IMR-90 (cell line): Measurements from ENCODE around the gene DDHD1. TPM values are rescaled to one million over a fixed set of nuclear protein-coding genes. Genes with fewer than 3 reads are reported as not detected.

Experiments used
- ATAC-seq: fragments of 200-7000 bp; cut with Tn5 transposase; 2 replicates; pipeline ENCODE4 v1.9.1; 2020; ENCODE audit warnings: low read depth, mild to moderate bottlenecking, moderate library complexity
- BruUV-seq: library from RNA; stranded (reverse); fragments of 400-500 nt; replicated peaks from 2 replicates; lab custom pipeline; 2021; lab: Mats Ljungman, UMichigan
- CTCF ChIA-PET: fragments of 300-600 bp; formaldehyde crosslinking; extraction: SDS; loops from one replicate; lab custom pipeline; 2021; ENCODE audit warnings: antibody characterized with exemption; lab: Yijun Ruan, JAX
- POLR2A ChIA-PET: fragments of 300-600 bp; sonication (Branson Sonifier 250); formaldehyde crosslinking; loops from one replicate; lab custom pipeline; 2022; ENCODE audit warnings: antibody characterized with exemption; ENCODE audit not compliant: unreplicated experiment; lab: Charles Lee
- DNase-seq: peaks from one replicate; pipeline ENCODE4 v3.0.0; 2013
- H2AFZ ChIP-seq: replicated peaks from 2 replicates; pipeline ENCODE3; 2013; ENCODE audit warnings: low read length, mild to moderate bottlenecking; ENCODE audit not compliant: poor library complexity
- H2AK5ac ChIP-seq: 2 replicates; pipeline ENCODE4 v1.6.1; 2013; ENCODE audit warnings: low read depth, low read length, inconsistent platforms
- H2AK9ac ChIP-seq: replicated peaks from 2 replicates; pipeline ENCODE3; 2013; ENCODE audit warnings: mild to moderate bottlenecking, low read depth, low read length, moderate library complexity; ENCODE audit not compliant: poor library complexity
- H2BK120ac ChIP-seq: 2 replicates; pipeline ENCODE4 v1.6.1; 2013; ENCODE audit warnings: low read depth, low read length, inconsistent platforms
- H2BK15ac ChIP-seq: 3 replicates; pipeline ENCODE4 v1.6.1; 2013; ENCODE audit warnings: low read depth, low read length, inconsistent platforms
- H2BK20ac ChIP-seq: 2 replicates; pipeline ENCODE4 v1.6.1; 2013; ENCODE audit warnings: low read depth, mild to moderate bottlenecking, inconsistent platforms, low read length, moderate library complexity
- H2BK5ac ChIP-seq: 2 replicates; pipeline ENCODE4 v1.6.1; 2013; ENCODE audit warnings: mild to moderate bottlenecking, low read depth, low read length, inconsistent platforms; ENCODE audit not compliant: poor library complexity, severe bottlenecking
- H3K14ac ChIP-seq: replicated peaks from 2 replicates; pipeline ENCODE4 v1.6.1; 2013; ENCODE audit warnings: low read depth, low read length, inconsistent platforms
- H3K18ac ChIP-seq: 2 replicates; pipeline ENCODE4 v1.6.1; 2013; ENCODE audit warnings: low read depth, low read length, control low read depth
- H3K23ac ChIP-seq: 2 replicates; pipeline ENCODE4 v1.6.1; 2013; ENCODE audit warnings: low read depth, low read length, inconsistent platforms
- H3K27ac ChIP-seq: 2 replicates; pipeline ENCODE4 v1.5.1; 2013; ENCODE audit warnings: mild to moderate bottlenecking, control low read depth, low read length; ENCODE audit not compliant: insufficient read depth
- H3K27me3 ChIP-seq: 2 replicates; pipeline ENCODE4 v1.6.1; 2013; ENCODE audit warnings: low read length; ENCODE audit not compliant: control insufficient read depth, insufficient read depth
- H3K36me3 ChIP-seq: 2 replicates; pipeline ENCODE4 v1.6.1; 2013; ENCODE audit warnings: low read length, mixed read lengths; ENCODE audit not compliant: control insufficient read depth, insufficient read depth
- H3K4ac ChIP-seq: 2 replicates; pipeline ENCODE4 v1.6.1; 2013; ENCODE audit warnings: low read depth, low read length, inconsistent platforms
- H3K4me1 ChIP-seq: 2 replicates; pipeline ENCODE4 v1.6.1; 2013; ENCODE audit warnings: low read length, mixed read lengths; ENCODE audit not compliant: control insufficient read depth, insufficient read depth
- H3K4me2 ChIP-seq: 2 replicates; pipeline ENCODE4 v1.6.1; 2013; ENCODE audit warnings: low read depth, mild to moderate bottlenecking, control low read depth, low read length, moderate library complexity
- H3K4me3 ChIP-seq: 2 replicates; pipeline ENCODE4 v1.5.1; 2013; ENCODE audit warnings: low read depth, mild to moderate bottlenecking, control low read depth, low read length, moderate library complexity; ENCODE audit not compliant: insufficient read depth
- H3K56ac ChIP-seq: 2 replicates; pipeline ENCODE4 v1.6.1; 2013; ENCODE audit warnings: low read length, inconsistent platforms; ENCODE audit not compliant: insufficient read depth; ENCODE audit errors: extremely low read depth
- H3K79me1 ChIP-seq, 2 experiments: 2 replicates each; pipeline ENCODE4 v1.6.1; 2013; ENCODE audit warnings: low read length in 2 of 2, inconsistent platforms in 1 of 2, low read depth in 1 of 2
- H3K9ac ChIP-seq: 2 replicates; pipeline ENCODE4 v1.6.1; 2013; ENCODE audit warnings: low read depth, low read length, control low read depth
- H3K9me1 ChIP-seq: 2 replicates; pipeline ENCODE4 v1.6.1; 2013; ENCODE audit warnings: low read length, inconsistent platforms; ENCODE audit not compliant: insufficient read depth
- H3K9me3 ChIP-seq: 2 replicates; pipeline ENCODE4 v1.6.1; 2013; ENCODE audit warnings: low read length; ENCODE audit not compliant: control insufficient read depth, insufficient read depth
- H4K20me1 ChIP-seq: 2 replicates; pipeline ENCODE4 v1.6.1; 2013; ENCODE audit warnings: low read length, inconsistent platforms; ENCODE audit not compliant: insufficient read depth
- H4K5ac ChIP-seq: 2 replicates; pipeline ENCODE4 v1.6.1; 2013; ENCODE audit warnings: mild to moderate bottlenecking, low read depth, low read length, control low read depth
- H4K8ac ChIP-seq, 2 experiments: 2 replicates each; pipeline ENCODE4 v1.6.1; 2013; ENCODE audit warnings: low read depth in 2 of 2, low read length in 2 of 2, control low read depth in 1 of 2, inconsistent platforms in 1 of 2
- H4K91ac ChIP-seq: 2 replicates; pipeline ENCODE4 v1.6.1; 2013; ENCODE audit warnings: low read depth, low read length, inconsistent platforms; ENCODE audit not compliant: insufficient read depth
- MAFK ChIP-seq: IDR thresholded peaks from 2 replicates; pipeline ENCODE4 v1.6.1; 2012; ENCODE audit warnings: low read depth, low read length, improper control_type of control experiment
- RCOR1 ChIP-seq: IDR thresholded peaks from 2 replicates; pipeline ENCODE4 v1.6.1; 2012; ENCODE audit warnings: mild to moderate bottlenecking, low read length, improper control_type of control experiment; ENCODE audit not compliant: insufficient replicate concordance
- WGBS, 2 experiments: methylation state at CpG; one replicate each; pipeline versions ENCODE4 v1.1.5 to v1.1.7; 2013; ENCODE audit warnings: missing lambda C conversion rate in 2 of 2; ENCODE audit not compliant: insufficient read length in 1 of 2; ENCODE audit errors: extremely low coverage in 2 of 2; 5-methylcytosine and 5-hydroxymethylcytosine counted together
- dilution Hi-C: fragments of 300-500 bp; cut with HindIII; formaldehyde crosslinking; loops from one replicate; pipeline ENCODE4 v1.14.3; 2018; ENCODE audit warnings: low sequenced_read_pairs; ENCODE audit not compliant: unreplicated experiment
- in situ Hi-C: fragments of 300-500 bp; cut with MboI; formaldehyde crosslinking; loops from 3 replicates; pipeline ENCODE4 v1.14.3; 2019; ENCODE audit warnings: low sequenced_read_pairs, inconsistent platforms, mixed read lengths
- intact Hi-C: fragments of 100-400 bp; cut with micrococcal nuclease; formaldehyde crosslinking; loops from 2 replicates; pipeline ENCODE4 v1.10.0; 2022
- polyA plus RNA-seq, 3 experiments: library from polyadenylated mRNA; depleted of rRNA; stranded (reverse); fragments of >200 nt; gene quantifications; 2 replicates each; pipeline ENCODE4 v1.2.3, GENCODE V29; 2012; ENCODE audit warnings: low replicate concordance in 1 of 3
- total RNA-seq: library from RNA; depleted of rRNA; stranded (reverse); fragments of >200 nt; gene quantifications from 2 replicates; pipeline ENCODE4 v1.2.3, GENCODE V29; 2012

Gene DDHD1
- total and polyA plus RNA-seq, 2 of the 4 experiments (the other 2 are of a cell fraction) = 4.5 to 9.0 TPM

DNA sequence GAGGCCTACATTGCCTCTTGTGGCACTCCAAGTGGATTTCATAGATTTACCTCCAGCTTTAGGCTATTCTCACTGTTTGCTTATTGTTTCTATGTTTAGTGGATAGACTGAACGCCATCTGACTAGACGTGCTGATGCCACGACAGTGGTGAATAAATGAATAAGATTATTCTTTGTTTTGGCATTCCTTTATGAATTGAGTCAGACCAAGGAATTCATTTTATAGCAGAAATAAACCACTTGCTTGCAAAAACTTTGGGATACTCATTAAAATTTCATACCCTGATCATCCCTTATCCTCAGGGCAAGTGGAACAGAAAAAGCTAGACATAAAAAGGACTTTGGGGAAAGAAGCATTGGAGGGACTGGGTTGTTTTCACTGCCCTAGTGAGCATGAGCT, 130.5 kb downstream of the DDHD1 start:
- no CpG with 5 or more reads among the region's 3 CpGs for WGBS, 2 experiments

More for the DNA sequence above, 130.5 kb downstream of the DDHD1 start:
- TF ChIP-seq MAFK (no peak), RCOR1 (no peak)
- no peaks in the 10 kb centered on the region for H3K36me3 ChIP-seq
- intact Hi-C loops = no loop called here
- H3K4me2 ChIP-seq = no peak overlapping the region
- H3K23ac ChIP-seq = no peak overlapping the region
- peak overlapping the region; percentile 73 for H2AK5ac ChIP-seq
- H3K9me1 ChIP-seq = peaks cover 3% of the 10 kb centered on the region; the same call in 1 of the 2 replicates
- ATAC-seq (peak; percentile 45), DNase-seq (peak; percentile 61)
- no peak overlapping the region for H4K5ac ChIP-seq
- no peak overlapping the region for H3K4me3 ChIP-seq
- peak overlapping the region; percentile 55 for H2BK20ac ChIP-seq
- H2BK5ac ChIP-seq = peak overlapping the region; percentile 89
- H2AFZ ChIP-seq = peak overlapping the region; percentile 64
- H2BK120ac ChIP-seq = peak overlapping the region; percentile 82
- no peaks in the 10 kb centered on the region for H3K9me3 ChIP-seq
- H3K27ac ChIP-seq = no peak overlapping the region
- in situ Hi-C loops = no loop called here
- H3K4me1 ChIP-seq = peaks cover 10% of the 10 kb centered on the region; the same call in 1 of the 2 replicates
- no peaks in the 10 kb centered on the region for H3K27me3 ChIP-seq
- H3K4ac ChIP-seq = peak overlapping the region; percentile 71; the same call in 1 of the 2 replicates
- ChIA-PET CTCF (interaction anchor here (0.7 kb wide), 2 partner anchors 100 to 782 kb away, joined by 3 to 9 read pairs; no protein-coding TSS in a partner anchor), POLR2A (no interaction called here)
- H2BK15ac ChIP-seq = peak overlapping the region; percentile 64; the same call in 1 of the 3 replicates
- H3K79me1 ChIP-seq = no peaks in the 10 kb centered on the region
- H2AK9ac ChIP-seq = no peak overlapping the region
- dilution Hi-C loops = no loop called here
- BruUV-seq = no TSS peak
- H4K8ac ChIP-seq = peak overlapping the region; percentile 44 to 77; a peak in 3 of 4 replicates
- no peak overlapping the region for H3K9ac ChIP-seq
- no peaks in the 10 kb centered on the region for H4K20me1 ChIP-seq
- H3K56ac ChIP-seq = no peak overlapping the region
- H3K14ac ChIP-seq = peak overlapping the region; percentile 85
- peak overlapping the region; percentile 39; the same call in 1 of the 2 replicates for H4K91ac ChIP-seq
- H3K18ac ChIP-seq = peak overlapping the region; percentile 27; the same call in 1 of the 2 replicates
